GDM1 (cell line): ENCODE data around the gene PEPD.

Experiments
- DNase-seq: peaks from one replicate; lab custom pipeline; 2025; lab: John Stamatoyannopoulos, UW

PEPD gene

DNA sequence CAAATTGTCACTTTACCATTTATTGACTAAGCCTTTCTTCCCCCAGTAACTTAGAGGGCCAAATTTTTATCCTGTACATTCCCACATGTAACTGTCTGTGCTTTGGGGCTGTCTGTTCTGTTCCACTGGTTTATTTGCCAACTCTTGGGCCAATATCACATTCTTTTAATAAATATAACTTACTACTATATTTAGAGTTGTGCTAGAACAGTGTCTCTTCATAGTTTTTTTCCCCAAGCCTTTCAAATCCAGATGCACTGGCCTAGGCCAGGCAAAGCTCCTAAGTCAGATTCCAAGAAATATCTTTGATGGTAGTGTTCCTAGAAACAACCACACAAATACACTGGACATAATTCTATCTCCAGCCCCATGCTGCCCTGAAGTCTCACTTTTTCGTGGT is 164.0 kb downstream of the PEPD start:
- no peak for DNase-seq

DNA sequence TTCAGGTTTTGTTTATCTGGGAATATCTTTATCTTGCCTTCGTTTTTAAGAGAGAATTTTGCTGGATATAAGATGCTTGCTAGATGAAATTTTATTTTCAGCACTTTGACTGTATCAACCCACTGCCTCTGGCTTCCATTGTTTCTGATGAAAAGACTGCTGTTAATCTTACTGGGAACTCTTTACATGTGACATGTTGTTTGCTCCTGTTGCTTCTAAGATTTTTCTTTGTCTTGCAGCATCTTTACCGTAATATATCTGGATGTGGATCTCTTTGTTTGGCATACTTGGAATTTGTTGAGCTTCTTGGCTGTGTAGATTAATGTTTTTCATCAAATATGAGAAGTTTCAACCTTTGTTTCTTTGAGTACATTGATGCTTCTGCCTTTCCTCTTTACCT is 166.1 kb downstream of the PEPD start:
- no peak for DNase-seq

DNA sequence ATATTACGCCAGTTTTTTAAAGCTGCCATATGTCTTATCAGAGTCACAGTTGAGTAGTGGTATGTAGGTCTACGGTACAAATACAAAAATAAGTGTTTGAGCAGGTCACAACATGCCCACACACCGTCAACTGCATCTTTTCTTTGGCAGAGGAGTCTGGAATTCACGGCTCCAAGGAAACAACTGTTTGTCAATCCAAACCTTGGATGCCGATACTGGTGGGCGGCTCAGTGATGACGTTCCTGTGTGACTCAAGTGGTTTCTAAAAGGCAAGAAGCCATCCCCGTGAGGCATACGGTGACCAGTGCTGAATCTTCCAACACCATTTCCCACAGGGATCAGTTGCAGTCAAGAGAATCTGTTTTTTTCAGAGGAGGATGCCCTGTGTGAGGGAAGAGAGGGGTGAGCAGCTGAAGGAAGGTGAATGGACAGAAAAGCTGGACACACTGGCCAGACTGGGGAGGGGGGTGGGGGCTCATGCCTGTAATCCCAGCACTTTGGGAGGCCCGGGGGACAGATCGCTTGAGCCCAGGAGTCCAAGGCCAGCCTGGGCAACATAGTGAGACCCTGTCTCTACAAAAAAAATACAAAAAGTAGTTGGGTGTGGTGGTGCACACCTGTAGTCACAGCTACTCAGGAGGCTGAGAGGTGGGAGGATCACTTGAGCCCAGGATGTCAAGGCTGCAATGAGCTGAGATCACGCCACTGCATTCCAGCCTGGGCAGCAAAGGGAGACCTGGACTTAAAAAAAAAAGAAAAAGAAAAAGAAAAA is 170.9 kb downstream of the PEPD start:
- no peak for DNase-seq

DNA sequence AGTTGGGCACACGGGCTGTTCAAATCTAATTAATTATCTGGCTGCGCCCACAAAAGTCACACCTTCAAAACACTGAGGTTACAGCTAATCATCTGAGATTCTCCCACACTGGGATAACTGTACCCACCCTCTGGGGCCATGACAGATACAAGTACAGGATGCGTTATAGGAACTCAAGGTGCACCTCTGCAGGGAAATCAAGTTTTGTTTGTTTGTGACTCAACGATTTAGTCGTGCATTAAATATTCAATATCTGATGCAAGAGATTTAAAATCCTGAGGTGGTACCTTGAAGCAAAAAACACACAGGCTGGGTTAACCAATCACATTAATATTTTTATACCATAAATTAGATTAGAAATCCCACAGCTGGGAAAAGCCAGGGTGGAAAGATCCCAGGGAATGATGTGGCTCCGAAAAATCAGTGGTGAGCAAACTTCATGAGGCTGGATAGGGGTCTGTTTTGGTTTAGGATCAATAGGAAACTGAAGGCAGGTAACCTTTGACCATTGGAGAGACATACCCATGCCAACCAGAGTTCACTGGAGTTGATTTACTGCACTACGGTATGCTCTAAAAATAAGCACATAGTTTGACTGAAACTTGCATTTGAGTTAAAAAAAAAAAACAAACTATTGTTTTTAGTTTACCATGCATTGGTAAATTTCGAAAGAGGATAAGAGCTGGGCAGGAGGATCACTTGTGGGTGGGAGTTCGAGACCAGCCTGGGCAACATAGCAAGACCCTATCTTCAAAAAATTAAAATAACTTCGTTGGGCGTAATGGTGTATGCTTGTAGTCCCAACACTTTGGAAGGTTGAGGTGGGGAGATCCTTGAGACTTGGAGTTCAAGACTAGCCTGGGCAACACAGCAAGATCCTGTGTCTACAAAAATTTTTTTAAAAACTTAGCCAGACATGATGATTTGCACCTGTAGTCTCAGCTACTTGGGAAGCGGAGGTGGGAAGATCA is 172.0 kb downstream of the PEPD start:
- no peak for DNase-seq

DNA sequence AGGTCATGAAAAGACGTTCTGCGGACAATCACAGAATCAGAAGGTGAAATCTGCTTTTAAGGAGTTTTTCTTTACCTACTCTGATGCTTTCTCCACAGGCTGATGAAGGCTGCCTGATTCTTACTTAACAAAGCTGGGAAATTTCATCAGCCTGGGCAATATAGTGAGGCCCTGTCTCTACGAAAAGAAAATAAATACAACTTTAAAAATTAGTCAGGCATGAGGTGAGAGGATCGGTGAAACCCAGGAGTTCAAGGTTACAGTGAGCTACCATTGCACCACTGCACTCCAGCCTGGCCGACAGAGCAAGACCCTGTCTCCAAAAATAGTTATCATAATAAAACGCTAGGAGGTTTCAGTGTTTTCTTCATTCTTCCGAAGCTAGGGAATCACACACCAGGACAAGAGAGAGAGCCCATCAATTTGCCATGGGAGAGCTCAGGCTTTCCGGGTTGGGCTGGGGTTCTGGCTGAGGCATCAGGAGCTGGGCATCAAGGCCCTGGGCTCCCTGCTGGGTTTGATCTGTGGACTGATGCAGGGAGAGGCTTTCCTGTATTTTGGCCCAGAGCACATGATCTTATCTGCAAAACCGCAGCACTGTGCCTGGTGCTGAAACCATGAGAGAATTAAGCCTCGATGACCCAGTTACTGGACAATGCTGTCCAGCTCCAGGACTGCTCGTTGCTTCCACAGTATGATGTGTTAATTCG is 173.1 kb downstream of the PEPD start:
- DNase-seq, result no peak

DNA sequence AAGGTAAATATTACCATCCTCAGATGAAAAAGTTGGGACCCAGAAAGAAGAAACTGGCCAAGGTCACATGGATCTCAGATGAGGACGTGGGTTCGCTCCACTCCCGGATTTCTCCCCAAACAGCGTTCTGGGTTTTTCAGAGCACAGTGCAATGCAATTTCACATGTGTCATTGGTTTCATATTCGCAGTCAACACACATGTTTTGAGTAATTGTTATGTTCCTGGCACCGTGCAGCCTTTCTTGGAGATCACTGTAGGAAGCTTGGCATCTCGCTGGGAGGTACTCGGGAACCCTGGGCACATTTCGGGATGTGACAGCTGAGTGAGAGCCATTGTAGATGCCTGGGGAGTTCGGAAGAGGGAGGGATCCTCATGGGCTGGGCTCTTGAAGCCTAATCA is 174.3 kb downstream of the PEPD start:
- no peak for DNase-seq

DNA sequence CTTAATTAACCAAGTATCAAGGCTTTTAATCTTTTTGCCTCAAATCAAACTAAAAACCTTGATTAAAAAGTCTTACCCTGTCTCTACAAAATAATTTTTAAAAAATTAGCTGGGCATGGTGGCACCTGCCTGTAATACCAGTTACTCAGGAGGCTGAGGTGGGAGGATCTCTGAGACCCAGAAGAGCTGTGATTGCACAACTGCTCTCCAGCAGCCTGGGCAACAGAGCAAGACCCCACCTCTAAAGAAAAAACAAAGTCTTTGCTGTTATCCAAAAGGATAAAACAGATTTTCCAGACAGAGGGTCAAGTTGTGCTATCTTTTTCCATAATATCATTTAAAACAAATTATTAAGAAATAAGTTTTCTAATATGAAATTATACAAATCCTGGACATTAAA is 174.9 kb downstream of the PEPD start:
- DNase-seq, result no peak

DNA sequence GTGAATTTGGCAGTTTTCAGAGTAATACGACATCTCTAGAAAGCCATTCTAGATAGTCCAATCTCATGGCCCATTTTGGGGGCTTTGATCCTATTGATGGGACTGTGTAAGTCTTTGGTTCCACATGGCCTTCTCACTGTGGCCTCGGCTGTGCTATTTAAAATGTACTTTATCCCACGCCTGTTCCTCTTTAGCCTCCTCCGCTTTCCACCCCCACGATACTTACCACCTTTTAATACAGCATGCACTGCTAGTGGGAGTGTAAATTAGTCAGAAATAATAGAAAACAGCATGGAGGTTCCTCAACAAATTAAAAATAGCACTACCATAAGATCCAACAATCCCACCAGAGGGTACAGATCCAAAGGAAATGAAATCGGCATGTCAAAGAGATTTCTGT is 176.4 kb downstream of the PEPD start:
- DNase-seq, result no peak

DNA sequence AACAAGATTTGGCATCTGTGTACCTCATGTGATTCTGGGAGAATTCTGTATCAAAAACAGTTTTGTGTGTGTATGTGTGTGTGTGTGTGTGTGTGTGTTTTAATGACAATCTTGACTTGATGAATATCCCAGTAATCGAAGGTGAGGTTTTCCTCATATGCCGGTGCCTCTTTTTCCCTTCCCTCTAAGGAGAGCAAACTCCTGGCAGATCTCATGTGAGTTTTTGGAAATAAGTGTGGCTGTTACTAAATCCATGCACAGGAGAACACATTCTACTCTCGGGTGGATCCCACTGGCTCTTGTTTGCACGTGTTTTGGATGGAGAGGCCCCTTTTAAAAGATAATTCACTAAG is 177.0 kb downstream of the PEPD start:
- DNase-seq, result no peak

DNA sequence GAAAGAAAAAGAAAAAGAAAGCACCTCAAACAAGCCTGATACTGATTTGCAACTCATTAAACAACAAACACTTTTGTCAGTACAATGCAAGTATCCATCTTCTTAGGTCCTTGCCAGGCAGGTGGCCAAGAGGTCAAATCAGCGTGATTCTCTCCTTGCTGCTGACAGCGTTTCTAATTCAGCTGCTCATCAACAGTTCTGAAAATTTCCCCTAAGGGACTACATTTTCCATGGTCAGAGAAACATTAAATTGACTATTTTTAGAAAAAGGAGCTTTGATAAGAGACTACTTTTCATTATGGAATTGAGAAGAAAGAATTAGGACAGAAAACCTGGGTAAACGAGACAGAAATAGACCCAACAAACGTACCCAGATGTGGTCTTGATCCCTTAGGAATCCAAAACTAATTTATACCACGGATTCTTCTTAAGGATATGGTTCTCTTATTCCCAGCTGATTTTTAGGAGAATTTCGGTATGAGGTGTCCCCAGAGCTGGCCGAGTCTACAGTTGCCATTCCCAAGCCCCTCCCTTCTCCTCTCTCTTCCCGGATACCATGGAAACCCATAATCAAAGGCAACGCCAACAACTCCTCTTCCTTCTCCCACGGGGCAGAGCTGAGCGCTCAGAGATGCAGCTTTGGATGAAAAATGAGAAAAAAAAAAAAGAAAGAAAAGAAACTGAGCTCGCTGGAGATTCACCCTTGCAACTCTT is 177.6 kb downstream of the PEPD start:
- DNase-seq, result no peak

DNA sequence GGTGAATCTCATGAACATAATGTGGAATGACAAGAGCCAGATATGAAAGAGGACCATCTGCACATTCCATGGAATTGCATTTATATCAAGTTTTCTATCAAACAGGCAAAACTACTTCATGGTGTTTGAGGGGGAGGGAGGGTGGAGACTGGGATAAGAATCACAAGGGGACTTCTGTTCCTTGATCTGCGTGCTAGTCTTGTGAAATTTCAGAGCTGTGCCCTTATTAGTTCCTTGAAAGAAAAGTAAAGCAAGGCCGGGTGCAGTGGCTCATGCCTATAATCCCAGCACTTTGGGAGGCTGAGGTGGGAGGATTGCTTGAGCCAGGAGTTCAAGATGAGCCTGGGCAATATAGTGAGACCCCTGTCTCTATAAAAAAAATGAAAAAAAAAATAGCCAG is 178.3 kb downstream of the PEPD start:
- DNase-seq, result no peak

DNA sequence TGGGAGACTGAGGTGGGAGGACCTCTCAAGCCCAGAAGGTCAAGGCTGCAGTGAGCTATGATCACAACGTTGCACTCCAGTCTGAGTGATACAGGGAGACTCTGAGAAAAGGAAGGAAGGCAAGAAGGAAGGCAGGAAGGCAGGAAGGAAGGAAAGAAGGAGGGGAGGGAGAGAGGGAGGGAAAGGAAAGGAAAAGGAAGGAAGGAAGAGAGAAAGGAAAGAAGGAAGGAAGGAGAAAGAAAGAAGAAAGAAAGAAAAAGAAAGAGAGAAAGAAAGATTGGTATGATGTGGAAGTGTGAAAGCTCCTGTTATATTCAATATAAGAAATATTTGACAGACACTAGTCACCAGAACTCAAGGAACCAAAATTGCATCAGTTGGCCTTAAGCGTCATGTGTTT is 180.6 kb downstream of the PEPD start:
- no peak for DNase-seq

DNA sequence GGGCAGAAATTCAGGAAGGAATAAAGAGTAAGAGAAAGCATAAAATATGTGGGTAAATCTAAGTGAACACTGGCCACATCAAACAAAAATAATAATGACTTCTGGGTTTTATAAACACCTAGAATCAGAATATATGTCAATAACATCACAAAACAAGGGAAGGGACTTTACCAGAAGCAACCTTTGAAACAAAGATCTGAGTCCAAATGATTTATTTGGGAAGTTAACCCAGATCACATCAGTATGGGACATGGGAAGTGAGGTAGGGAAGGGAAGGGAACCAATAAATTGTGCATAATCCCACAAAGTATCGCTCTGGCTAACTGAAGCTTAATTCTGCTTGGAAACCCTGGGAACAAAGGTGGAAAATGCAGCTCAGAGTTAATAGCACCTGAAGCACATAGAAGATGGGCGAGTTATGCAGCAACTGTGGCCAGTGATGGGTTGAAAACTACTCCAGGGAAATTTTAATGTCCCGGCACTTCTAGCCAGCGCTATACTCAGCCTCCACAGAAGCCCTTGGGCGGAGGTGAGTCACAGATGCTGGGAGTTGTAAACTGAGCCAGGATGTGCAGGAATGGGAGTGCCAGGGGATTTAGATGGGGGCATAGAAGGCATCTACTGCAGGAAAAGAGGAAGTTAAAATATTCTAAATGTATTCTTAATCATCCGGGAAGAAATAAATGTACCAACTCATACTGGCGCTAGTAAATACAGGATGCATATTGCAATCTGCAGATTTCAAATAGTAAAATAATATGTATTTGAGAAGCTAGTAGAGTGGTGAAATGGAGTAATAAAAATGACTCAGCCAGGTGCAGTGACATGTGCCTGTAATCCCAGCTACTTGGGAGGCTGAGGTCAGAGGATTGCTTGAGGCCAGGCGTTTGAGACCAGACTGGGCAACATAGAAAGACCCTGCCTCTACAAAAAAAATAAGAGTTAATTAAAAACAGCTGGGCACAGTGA is 182.3 kb downstream of the PEPD start:
- DNase-seq, result no peak
